ENCODE results near the gene KIAA0825.
A peak's percentile ranks its signal among the peaks of the same experiment; 100 is the strongest.
"Not testable (repeated sequence)": the region's sequence is repeated elsewhere in the genome, so short reads cannot be mapped to it uniquely, and the experiment has no call there.

The KIAA0825 gene

GRCh38 chr5:94217745-94218144, 400.7 kb downstream of the KIAA0825 start:
- DNase-seq = no peak

GRCh38 chr5:94217216-94217615, 401.2 kb downstream of the KIAA0825 start:
- no peak for DNase-seq

DNA sequence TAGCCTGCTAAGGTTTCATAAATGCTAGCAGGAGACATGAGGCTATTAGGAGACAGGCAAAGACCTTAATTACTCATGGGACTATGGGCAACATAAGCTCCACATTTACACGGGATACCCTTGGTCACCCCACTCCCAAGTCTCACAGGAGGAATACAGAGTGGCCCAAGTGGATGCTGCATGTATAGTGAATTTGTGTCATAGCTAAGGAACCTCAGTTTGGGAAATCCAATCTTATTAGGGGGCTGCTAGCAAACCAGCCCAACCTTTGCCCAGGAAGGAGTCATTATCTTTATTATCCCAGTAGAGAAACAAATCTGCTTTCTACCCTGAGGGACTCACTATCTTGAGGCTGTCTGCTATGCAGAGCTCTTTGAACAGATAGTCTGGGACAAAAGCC, 405.9 kb downstream of the KIAA0825 start:
- no peak for DNase-seq

- DNase-seq = no peak
Observed at GRCh38 chr5:94209774-94210355, 408.5 kb downstream of the KIAA0825 start.

GRCh38 chr5:94209272-94209671, 409.1 kb downstream of the KIAA0825 start:
- DNase-seq = no peak

DNA sequence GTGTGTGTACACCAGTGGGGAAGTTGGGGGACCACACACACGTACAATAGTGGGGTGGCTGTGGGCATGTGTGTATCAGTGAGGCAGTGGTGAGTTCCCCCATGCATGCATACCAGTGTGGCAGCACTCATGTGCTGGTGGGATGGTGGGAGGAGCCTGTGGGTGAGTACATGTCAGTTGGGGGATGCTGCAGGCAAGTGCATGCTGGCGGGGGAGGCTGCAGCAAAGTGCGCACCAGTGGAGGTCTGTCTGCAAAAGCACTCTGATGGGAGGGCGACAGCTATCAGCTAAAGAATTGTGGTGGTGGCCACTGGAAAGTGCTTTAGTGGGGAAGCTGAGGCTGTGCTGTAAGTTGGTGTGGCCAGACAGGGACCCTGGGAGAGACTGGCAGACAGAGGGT, 418.8 kb downstream of the KIAA0825 start:
- no peak for DNase-seq

- no peak for DNase-seq
Observed at GRCh38 chr5:94197970-94198369, 420.4 kb downstream of the KIAA0825 start.

DNA sequence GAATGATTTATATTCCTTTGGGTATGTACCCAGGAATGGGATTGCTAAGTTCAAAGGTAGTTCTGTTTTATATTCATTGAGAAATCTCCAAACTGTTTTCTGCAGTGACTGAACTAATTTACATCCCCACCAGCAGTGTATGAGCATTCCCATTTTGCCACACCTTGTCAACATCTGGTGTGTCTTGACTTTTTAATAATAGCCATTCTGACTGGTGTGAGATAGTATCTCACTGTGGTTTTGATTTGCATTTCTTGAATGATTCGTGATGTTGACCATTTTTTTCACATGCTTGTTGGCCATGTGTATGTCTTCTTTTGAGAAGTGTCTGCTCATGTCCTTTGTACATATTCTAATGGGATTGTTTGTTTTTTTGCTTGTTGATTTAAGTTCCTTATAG, 421.5 kb downstream of the KIAA0825 start:
- DNase-seq = no peak

DNA sequence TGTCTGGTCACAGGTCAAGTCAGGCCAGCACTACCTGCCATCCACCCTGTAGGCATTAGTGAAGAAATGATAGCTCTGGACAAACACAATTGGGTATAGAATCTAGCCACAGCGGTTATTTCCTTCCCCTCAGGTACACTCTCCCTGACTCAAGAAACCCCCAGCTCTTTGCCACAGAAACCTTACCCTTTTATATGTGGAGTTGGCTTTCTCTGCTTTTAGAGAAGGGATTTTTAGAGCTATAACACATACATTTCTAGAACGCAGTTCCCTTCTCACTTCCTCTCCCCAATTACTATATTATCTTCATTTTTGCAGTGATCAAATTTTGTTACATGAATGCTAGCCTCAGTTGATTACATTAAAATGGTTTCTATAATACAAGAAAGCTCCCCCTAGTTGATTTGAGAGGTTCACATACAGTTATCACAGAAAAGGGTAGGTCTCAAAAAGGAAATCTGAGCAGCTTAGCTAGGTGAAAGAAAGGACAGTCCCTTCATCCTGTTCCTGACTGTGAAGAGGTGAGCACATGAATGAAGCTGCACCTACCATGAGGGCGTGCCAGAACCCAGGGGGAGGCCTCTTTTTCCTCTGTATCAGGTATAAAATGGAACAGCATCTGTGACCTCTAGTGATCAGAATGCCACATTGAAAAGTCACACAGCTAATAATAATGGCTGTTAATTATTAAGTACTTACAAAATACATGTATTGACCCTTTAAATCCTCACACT, 425.6 kb downstream of the KIAA0825 start:
- DNase-seq = no peak

DNA sequence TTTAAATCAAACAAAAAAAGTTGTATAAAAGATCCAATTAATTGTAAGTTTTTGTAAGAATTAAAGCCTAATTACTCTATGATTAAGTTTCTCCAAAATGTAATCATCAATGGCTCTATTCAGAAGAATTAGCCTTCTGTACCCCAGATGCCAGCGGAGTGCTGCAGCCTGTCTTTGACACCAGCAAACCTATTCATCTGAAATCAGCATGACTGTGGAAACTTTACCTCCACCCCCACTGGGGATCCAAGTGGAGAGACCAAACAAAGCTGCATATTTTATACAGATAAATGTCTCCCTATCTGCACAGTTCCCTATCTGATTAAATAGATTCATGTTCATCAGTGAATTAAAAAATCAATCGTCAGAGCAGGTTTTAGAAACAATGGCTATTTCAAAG, 426.8 kb downstream of the KIAA0825 start:
- DNase-seq = no peak

DNA sequence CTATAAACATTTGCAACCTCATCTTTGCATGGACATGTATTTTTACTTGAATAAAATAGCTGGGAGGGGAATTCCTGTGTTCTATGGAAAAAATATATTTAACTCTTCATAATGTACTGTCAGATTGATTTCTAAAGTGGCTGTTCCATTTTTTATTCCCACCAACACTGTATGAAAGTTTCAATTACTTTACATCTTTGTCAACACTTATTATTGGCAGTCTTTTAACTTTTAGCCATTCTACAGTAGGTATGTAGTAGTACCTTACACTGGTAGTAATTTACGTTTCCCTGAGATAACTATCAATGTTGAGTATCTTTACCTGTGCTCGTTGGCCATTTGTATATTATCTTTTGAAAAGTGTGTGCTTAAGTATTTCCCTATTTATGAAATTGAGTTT, 429.7 kb downstream of the KIAA0825 start:
- no peak for DNase-seq

- no peak for DNase-seq
Observed at GRCh38 chr5:94184870-94185269, 433.5 kb downstream of the KIAA0825 start.

- DNase-seq = peak; percentile 6
Observed at GRCh38 chr5:94181895-94182294, 436.5 kb downstream of the KIAA0825 start.

DNA sequence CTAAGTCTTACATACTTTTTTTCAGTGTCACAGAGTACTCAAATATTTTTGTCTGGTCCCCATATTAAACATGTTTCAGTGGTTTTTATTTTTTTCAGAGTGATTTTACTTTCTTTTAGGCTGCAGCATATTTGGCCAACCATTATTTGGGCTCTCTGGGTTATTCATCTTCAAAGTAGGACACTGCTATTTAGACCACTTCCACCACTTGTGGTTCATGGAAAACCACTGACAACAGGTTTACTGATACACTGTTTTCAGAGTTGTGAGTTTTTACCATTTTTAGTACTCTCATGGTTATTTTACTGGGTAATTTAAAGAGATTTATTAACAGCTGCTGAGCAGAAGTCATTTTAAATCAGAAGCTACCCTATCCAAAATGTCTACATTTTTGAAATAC, 437.6 kb downstream of the KIAA0825 start:
- DNase-seq = no peak

DNA sequence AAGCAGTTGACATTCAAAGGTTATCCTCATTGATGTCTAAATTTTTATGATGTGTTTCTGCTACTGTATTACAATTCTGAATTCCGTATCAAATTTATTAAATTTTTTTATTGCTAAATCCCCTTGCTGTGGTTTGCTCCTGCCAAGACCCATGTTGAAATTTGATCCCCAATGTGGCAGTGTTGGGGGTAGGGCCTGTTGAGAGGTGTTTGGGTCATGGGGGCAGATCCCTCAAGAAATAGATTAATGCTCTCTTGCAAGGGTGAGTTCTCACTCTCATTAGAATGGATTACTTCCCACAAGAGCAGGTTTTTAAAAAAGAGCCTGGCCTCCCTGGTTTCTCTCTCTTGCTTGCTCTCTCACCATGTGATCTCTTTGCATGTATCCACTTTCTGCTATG, 442.5 kb downstream of the KIAA0825 start:
- DNase-seq = no peak

DNA sequence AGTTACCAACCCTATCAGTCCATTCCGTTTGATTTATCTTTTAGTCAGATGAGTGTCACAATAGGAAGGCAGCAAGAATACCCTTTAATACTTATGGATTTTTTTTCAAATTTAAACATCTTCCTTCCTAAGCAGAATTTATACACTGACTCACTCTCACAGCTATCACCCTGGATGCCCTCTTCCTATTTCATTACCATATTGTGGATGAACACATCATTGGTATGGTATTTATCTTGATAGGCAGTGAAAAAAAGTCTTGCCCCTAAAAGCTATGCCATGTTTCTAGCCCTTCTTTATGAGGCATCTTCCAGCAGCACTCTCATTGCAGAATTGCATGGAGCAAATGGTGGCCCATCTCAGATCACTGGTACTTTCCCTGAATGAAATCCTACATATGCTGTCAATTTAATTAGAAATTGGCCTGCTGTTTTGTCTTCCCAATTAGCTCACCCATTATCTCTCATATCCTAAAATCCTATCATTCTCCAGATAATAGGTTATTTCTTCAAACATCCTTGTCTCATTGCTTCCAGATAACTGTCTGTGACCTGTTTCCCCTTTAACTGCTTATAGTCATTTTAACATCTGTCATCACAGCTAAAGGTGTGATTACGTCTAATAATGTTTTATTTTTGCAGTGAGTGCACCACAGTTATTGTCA, 443.5 kb downstream of the KIAA0825 start:
- no peak for DNase-seq

DNA sequence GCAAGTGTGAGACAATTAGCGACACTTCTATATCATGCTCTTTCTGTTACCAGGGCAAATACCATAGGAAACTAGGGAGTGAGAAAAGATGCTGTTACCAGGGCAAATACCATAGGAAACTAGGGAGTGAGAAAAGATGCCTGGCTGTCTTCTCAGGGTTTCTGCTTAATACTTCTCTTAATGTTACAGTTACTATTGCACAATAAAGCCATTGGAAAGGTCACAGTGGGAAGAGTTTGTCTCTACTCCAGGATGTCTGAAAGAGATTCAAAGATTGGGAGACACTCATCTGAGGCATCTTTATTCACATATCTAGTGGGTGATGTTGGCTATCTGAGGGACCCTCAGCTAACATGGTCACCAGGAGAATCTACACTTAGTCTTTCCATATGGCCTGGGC, 445.3 kb downstream of the KIAA0825 start:
- DNase-seq = no peak

- DNase-seq = not testable (repeated sequence)
Observed at GRCh38 chr5:94171070-94171469, 447.3 kb downstream of the KIAA0825 start.

DNA sequence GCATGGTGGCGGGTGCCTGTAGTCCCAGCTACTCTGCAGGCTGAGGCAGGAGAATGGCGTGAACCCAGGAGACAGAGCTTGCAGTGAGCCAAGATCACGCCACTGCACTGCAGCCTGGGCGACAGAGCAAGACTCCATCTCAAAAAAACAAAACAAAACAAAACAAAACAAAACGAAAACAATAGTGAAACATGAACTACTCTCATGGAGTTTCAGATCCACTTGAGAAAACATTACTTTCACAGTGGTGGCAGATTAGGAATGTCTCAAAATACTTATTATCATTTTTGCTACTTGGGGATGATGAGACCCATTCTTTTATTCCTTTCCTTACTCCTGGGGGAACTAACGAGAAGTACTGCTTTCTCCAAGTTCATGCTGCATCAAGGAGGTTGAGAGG, 448.2 kb downstream of the KIAA0825 start:
- DNase-seq = not testable (repeated sequence)

- DNase-seq = no peak
Observed at GRCh38 chr5:94168151-94168550, 450.3 kb downstream of the KIAA0825 start.

DNA sequence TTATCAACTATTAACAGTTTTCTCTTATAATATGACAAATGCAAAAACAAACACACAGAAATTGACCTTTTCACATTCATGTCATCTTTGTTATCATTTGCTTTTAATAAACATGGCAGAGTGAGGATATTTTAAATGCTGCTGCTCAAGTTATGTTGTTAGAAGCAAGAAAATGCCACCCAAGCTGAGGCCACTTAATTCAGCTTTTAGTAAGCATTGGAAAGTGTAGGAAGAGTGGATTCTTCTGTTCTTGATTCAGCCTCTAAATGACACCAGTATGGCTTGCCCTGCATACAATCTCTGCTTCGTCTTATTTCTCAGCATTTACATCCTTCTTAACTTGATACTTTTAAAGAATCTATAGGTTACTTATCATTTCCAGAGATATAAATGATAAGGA, 456.6 kb downstream of the KIAA0825 start:
- DNase-seq = no peak

GRCh38 chr5:94159144-94159543, 459.3 kb downstream of the KIAA0825 start:
- no peak for DNase-seq

- no peak for DNase-seq
Observed at GRCh38 chr5:94157704-94158539, 460.5 kb downstream of the KIAA0825 start.

Data from activated CD4-positive, alpha-beta T cell treated with anti-CD3 and anti-CD28 coated beads, Interleukin-2, amount 50 U/mL, for 16 hours (primary cell).